Keratinocyte (primary cell): ENCODE data around the gene PARD3. TPM values are rescaled to one million over a fixed set of nuclear protein-coding genes. Genes with fewer than 3 reads are reported as not detected.

Experiments used
- DNase-seq: peaks from one replicate; pipeline ENCODE4 v3.0.0-alpha.2; 2011; ENCODE audit warnings: low read depth, missing footprints, low spot score
- FAIRE-seq: peaks from 2 replicates; lab custom pipeline; 2011; peaks lifted over from hg19 to GRCh38; lab: Jason Lieb, UNC
- H2AFZ ChIP-seq: 2 replicates; pipeline ENCODE4 v1.6.0; 2012; ENCODE audit warnings: low read length, control low read depth, inconsistent platforms; ENCODE audit not compliant: control insufficient read depth
- H3K27ac ChIP-seq: 2 replicates; pipeline ENCODE4 v1.5.1; 2011; ENCODE audit warnings: low read length; ENCODE audit not compliant: control insufficient read depth, insufficient read depth
- H3K27me3 ChIP-seq: 3 replicates; pipeline ENCODE4 v1.6.0; 2011; ENCODE audit warnings: low read length; ENCODE audit not compliant: control insufficient read depth, insufficient read depth; ENCODE audit errors: extremely low read depth
- H3K36me3 ChIP-seq, 2 experiments: 2 replicates in 1 of 2; 3 replicates in 1 of 2; pipeline ENCODE4 v1.5.1; 2011; ENCODE audit warnings: low read length in 2 of 2, mild to moderate bottlenecking in 1 of 2; ENCODE audit not compliant: control insufficient read depth in 2 of 2, insufficient read depth in 2 of 2; ENCODE audit errors: extremely low read depth in 1 of 2
- H3K4me1 ChIP-seq: 3 replicates; pipeline ENCODE4 v1.5.1; 2011; ENCODE audit warnings: low read length; ENCODE audit not compliant: control insufficient read depth, insufficient read depth; ENCODE audit errors: extremely low read depth
- H3K4me2 ChIP-seq: 3 replicates; pipeline ENCODE4 v1.6.0; 2011; ENCODE audit warnings: low read depth, low read length; ENCODE audit not compliant: control insufficient read depth, insufficient read depth; ENCODE audit errors: extremely low read depth
- H3K4me3 ChIP-seq, 3 experiments: fragments of 200-600 bp in 1 of 3; sonication (generic) in 1 of 3; 2 replicates in 2 of 3; 3 replicates in 1 of 3; pipeline ENCODE4 v1.5.1; 2011 to 2016; ENCODE audit warnings: low read length in 3 of 3, mild to moderate bottlenecking in 3 of 3, control low read depth in 2 of 3, inconsistent platforms in 1 of 3, low read depth in 1 of 3, mixed read lengths in 1 of 3, mixed run types in 1 of 3, moderate library complexity in 1 of 3; ENCODE audit not compliant: control insufficient read depth in 2 of 3, insufficient read depth in 2 of 3; ENCODE audit errors: extremely low read depth in 1 of 3
- H3K79me2 ChIP-seq: 2 replicates; pipeline ENCODE4 v1.6.0; 2012; ENCODE audit warnings: low read length; ENCODE audit not compliant: control insufficient read depth, insufficient read depth
- H3K9ac ChIP-seq: 3 replicates; pipeline ENCODE4 v1.6.0; 2011; ENCODE audit warnings: low read length; ENCODE audit not compliant: control insufficient read depth, insufficient read depth; ENCODE audit errors: extremely low read depth
- H3K9me1 ChIP-seq: 3 replicates; pipeline ENCODE4 v1.6.0; 2011; ENCODE audit warnings: low read length; ENCODE audit not compliant: control insufficient read depth, insufficient read depth; ENCODE audit errors: extremely low read depth
- H3K9me3 ChIP-seq: 2 replicates; pipeline ENCODE4 v1.5.1; 2012; ENCODE audit warnings: low read depth, low read length; ENCODE audit not compliant: control insufficient read depth
- H4K20me1 ChIP-seq: 3 replicates; pipeline ENCODE4 v1.6.0; 2011; ENCODE audit warnings: low read length; ENCODE audit not compliant: control insufficient read depth, insufficient read depth; ENCODE audit errors: extremely low read depth
- EZH2 ChIP-seq: IDR thresholded peaks from one replicate; pipeline ENCODE4 v1.6.1; 2012; ENCODE audit warnings: inconsistent platforms, mild to moderate bottlenecking, low read length, moderate library complexity
- dilution Hi-C: fragments of 300-500 bp; cut with MboI; formaldehyde crosslinking; loops from one replicate; pipeline ENCODE4 v1.7.0; 2020; ENCODE audit warnings: low sequenced_read_pairs; ENCODE audit not compliant: extremely low pct_ligation_motif_present
- polyA plus RNA-seq, 5 experiments: library from polyadenylated mRNA; depleted of rRNA in 3 of 5; stranded (reverse) in 3 of 5; stranded (forward) in 1 of 5; unstranded in 1 of 5; fragments of >200 nt; gene quantifications; 1 replicate in 1 of 5; 2 replicates in 3 of 5; 3 replicates in 1 of 5; pipeline versions ENCODE4 v1.2.1 to v1.2.3, GENCODE V29; 2011 to 2012; ENCODE audit warnings: missing spikeins in 2 of 5, low read depth in 1 of 5, low replicate concordance in 1 of 5
- TF ChIP-seq, protein P1 (sequence below), 3 experiments: IDR thresholded peaks in 1 of 3; conservative IDR thresholded peaks in 1 of 3; optimal IDR thresholded peaks in 1 of 3; 2 replicates in 2 of 3; 3 replicates in 1 of 3; pipeline versions ENCODE3 to v1.5.1; 2011; ENCODE audit warnings: low read length in 3 of 3, mild to moderate bottlenecking in 3 of 3, moderate library complexity in 2 of 3, control low read depth in 1 of 3, inconsistent platforms in 1 of 3; ENCODE audit not compliant: insufficient read depth in 2 of 3; ENCODE audit errors: extremely low read depth in 1 of 3

PARD3 gene
- polyA plus RNA-seq, 1 donor (not counting 4 experiments of a cell fraction or from before 2014, with no cell fraction given), result 46.4 TPM

GRCh38 chr10:34585422-34586112 is 229.5 kb downstream of the PARD3 start:
- TF ChIP-seq, protein P1, sequence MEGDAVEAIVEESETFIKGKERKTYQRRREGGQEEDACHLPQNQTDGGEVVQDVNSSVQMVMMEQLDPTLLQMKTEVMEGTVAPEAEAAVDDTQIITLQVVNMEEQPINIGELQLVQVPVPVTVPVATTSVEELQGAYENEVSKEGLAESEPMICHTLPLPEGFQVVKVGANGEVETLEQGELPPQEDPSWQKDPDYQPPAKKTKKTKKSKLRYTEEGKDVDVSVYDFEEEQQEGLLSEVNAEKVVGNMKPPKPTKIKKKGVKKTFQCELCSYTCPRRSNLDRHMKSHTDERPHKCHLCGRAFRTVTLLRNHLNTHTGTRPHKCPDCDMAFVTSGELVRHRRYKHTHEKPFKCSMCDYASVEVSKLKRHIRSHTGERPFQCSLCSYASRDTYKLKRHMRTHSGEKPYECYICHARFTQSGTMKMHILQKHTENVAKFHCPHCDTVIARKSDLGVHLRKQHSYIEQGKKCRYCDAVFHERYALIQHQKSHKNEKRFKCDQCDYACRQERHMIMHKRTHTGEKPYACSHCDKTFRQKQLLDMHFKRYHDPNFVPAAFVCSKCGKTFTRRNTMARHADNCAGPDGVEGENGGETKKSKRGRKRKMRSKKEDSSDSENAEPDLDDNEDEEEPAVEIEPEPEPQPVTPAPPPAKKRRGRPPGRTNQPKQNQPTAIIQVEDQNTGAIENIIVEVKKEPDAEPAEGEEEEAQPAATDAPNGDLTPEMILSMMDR (optimal IDR thresholded peaks at IDR 0.05 in 1 of 3, IDR thresholded peaks at IDR 0.05 in 1 of 3, conservative IDR thresholded peaks at IDR 0.05 in 1 of 3; ENCODE audit: extremely low read depth in 1 of 3, insufficient read depth in 2 of 3, low read length in 3 of 3), result no peak
- no peak for TF ChIP-seq EZH2
- dilution Hi-C loops, result no loop called here
- no peak overlapping the region for H2AFZ ChIP-seq
- H3K4me3 ChIP-seq, result no peak overlapping the region
- H3K27me3 ChIP-seq, result no peaks in the 10 kb centered on the region
- H3K4me2 ChIP-seq, result no peak overlapping the region
- no peak overlapping the region for H3K9ac ChIP-seq
- H4K20me1 ChIP-seq, result no peaks in the 10 kb centered on the region
- no peaks in the 10 kb centered on the region for H3K9me1 ChIP-seq
- no peak overlapping the region for H3K27ac ChIP-seq
- no peaks in the 10 kb centered on the region for H3K36me3 ChIP-seq
- peaks cover 59% of the 10 kb centered on the region for H3K4me1 ChIP-seq
- DNase-seq (no peak), FAIRE-seq (peak; percentile 59)
- H3K9me3 ChIP-seq, result no peaks in the 10 kb centered on the region
- H3K79me2 ChIP-seq, result peaks cover 14% of the 10 kb centered on the region

- peak; percentile 73 for FAIRE-seq
- H3K9ac ChIP-seq, result no peak overlapping the region
- no peaks in the 10 kb centered on the region for H3K27me3 ChIP-seq
- H3K9me1 ChIP-seq, result no peaks in the 10 kb centered on the region
- TF ChIP-seq EZH2, result no peak
- TF ChIP-seq, protein P1 (optimal IDR thresholded peaks at IDR 0.05 in 1 of 3, IDR thresholded peaks at IDR 0.05 in 1 of 3, conservative IDR thresholded peaks at IDR 0.05 in 1 of 3; ENCODE audit: extremely low read depth in 1 of 3, insufficient read depth in 2 of 3, low read length in 3 of 3), result no peak
- peak overlapping the region; percentile 32 for H3K27ac ChIP-seq
- peak overlapping the region; percentile 63 for H3K4me2 ChIP-seq
- dilution Hi-C loops, result no loop called here
- peak overlapping the region in 1 of 3 experiments; percentile 34 for H3K4me3 ChIP-seq
- no peak overlapping the region for H2AFZ ChIP-seq
- no peak for DNase-seq
- no peaks in the 10 kb centered on the region for H3K36me3 ChIP-seq
- H4K20me1 ChIP-seq, result no peaks in the 10 kb centered on the region
- no peaks in the 10 kb centered on the region for H3K9me3 ChIP-seq
- peaks cover 9% of the 10 kb centered on the region for H3K79me2 ChIP-seq
- H3K4me1 ChIP-seq, result peaks cover 65% of the 10 kb centered on the region
These were observed 230.9 kb downstream of the PARD3 start for GRCh38 chr10:34584164-34584563.
